ENCODE results near the gene CD40. TPM values are rescaled to one million over a fixed set of nuclear protein-coding genes. Genes with fewer than 3 reads are reported as not detected.

CD40 gene
- total and polyA plus RNA-seq, 2 experiments from 2014 or later, result 2.5 to 2.8 TPM

GRCh38 chr20:46114449-46114848, 3.7 kb upstream of the CD40 start:
- peaks cover 24% of the 10 kb centered on the region for H3K27me3 ChIP-seq (replicated peaks; ENCODE audit: insufficient read depth)
- no peak overlapping the region for H3K4me2 ChIP-seq (ENCODE audit: unreplicated experiment)
- TF ChIP-seq EZH2 (IDR thresholded peaks at IDR 0.05; ENCODE audit: insufficient read depth, poor library complexity, severe bottlenecking) (no peak), EZH2phosphoT487 (IDR thresholded peaks at IDR 0.05; ENCODE audit: insufficient read depth, low read depth) (no peak)
- in situ Hi-C loops (cut with MboI), result no loop called here
- no peak overlapping the region for H3K27ac ChIP-seq
- no peaks in the 10 kb centered on the region for H3K79me2 ChIP-seq (ENCODE audit: insufficient read depth)
- no peaks in the 10 kb centered on the region for H3F3A ChIP-seq (ENCODE audit: insufficient read depth)
- no peaks in the 10 kb centered on the region for H3K9me3 ChIP-seq (ENCODE audit: low read depth)
- WGBS, 2 experiments (ENCODE audit: low coverage in 1 of 2, low lambda C conversion rate in 2 of 2, missing lambda C conversion rate in 2 of 2), result 59 to 72% methylated on average over 2 of the region's 2 CpGs
- H3K4me1 ChIP-seq (ENCODE audit: insufficient read depth), result peaks cover 6% of the 10 kb centered on the region; the same call in 1 of the 2 replicates
- no peak overlapping the region for H2AFZ ChIP-seq
- no peaks in the 10 kb centered on the region for H3K9me2 ChIP-seq (ENCODE audit: insufficient read depth)
- H3K36me3 ChIP-seq (ENCODE audit: low read depth), result no peaks in the 10 kb centered on the region
- H4K20me1 ChIP-seq (ENCODE audit: insufficient read depth), result no peaks in the 10 kb centered on the region
- DNase-seq, result no peak
- H3K9ac ChIP-seq, result no peak overlapping the region
- no peak overlapping the region for H3K4me3 ChIP-seq

GRCh38 chr20:46118481-46119020, 437 bp downstream of the CD40 start:
- TF ChIP-seq EZH2 (IDR thresholded peaks at IDR 0.05; ENCODE audit: insufficient read depth, poor library complexity, severe bottlenecking) (no peak), EZH2phosphoT487 (IDR thresholded peaks at IDR 0.05; ENCODE audit: insufficient read depth, low read depth) (no peak)
- Histone ChIP-seq H3K27ac (no peak overlapping the region), H3K79me2 (ENCODE audit: insufficient read depth) (no peaks in the 10 kb centered on the region), H3K36me3 (ENCODE audit: low read depth) (no peaks in the 10 kb centered on the region), H4K20me1 (ENCODE audit: insufficient read depth) (no peaks in the 10 kb centered on the region), H3F3A (ENCODE audit: insufficient read depth) (no peaks in the 10 kb centered on the region), H3K4me1 (ENCODE audit: insufficient read depth) (peaks cover 6% of the 10 kb centered on the region; the same call in 1 of the 2 replicates), H3K27me3 (replicated peaks; ENCODE audit: insufficient read depth) (peaks cover 14% of the 10 kb centered on the region), H3K9ac (0 out of 2 replicates have a peak overlapping the region, but pooled peaks have one; percentile 38), H3K9me3 (ENCODE audit: low read depth) (no peaks in the 10 kb centered on the region), H2AFZ (peak overlapping the region; percentile 86), H3K4me2 (ENCODE audit: unreplicated experiment) (no peak overlapping the region), H3K9me2 (ENCODE audit: insufficient read depth) (no peaks in the 10 kb centered on the region), H3K4me3 (peak overlapping the region; percentile 72)
- 36 to 37% methylated on average over 12 to 13 of the region's 15 CpGs for WGBS, 2 experiments (ENCODE audit: low coverage in 1 of 2, low lambda C conversion rate in 2 of 2, missing lambda C conversion rate in 2 of 2)
- in situ Hi-C loops (cut with MboI), result no loop called here
- no peak for DNase-seq

GRCh38 chr20:46119028-46119546, 973 bp downstream of the CD40 start:
- no peak overlapping the region for H3K4me3 ChIP-seq
- H3K4me2 ChIP-seq (ENCODE audit: unreplicated experiment), result no peak overlapping the region
- no peaks in the 10 kb centered on the region for H3K9me2 ChIP-seq (ENCODE audit: insufficient read depth)
- no peaks in the 10 kb centered on the region for H4K20me1 ChIP-seq (ENCODE audit: insufficient read depth)
- no peak for DNase-seq
- H3K36me3 ChIP-seq (ENCODE audit: low read depth), result no peaks in the 10 kb centered on the region
- H3K4me1 ChIP-seq (ENCODE audit: insufficient read depth), result peaks cover 6% of the 10 kb centered on the region; the same call in 1 of the 2 replicates
- WGBS, 2 experiments (ENCODE audit: low coverage in 1 of 2, low lambda C conversion rate in 2 of 2, missing lambda C conversion rate in 2 of 2), result 87 to 93% methylated on average over 2 of the region's 2 CpGs
- peaks cover 13% of the 10 kb centered on the region for H3K27me3 ChIP-seq (replicated peaks; ENCODE audit: insufficient read depth)
- H3F3A ChIP-seq (ENCODE audit: insufficient read depth), result no peaks in the 10 kb centered on the region
- in situ Hi-C loops (cut with MboI), result no loop called here
- H2AFZ ChIP-seq, result no peak overlapping the region
- H3K27ac ChIP-seq, result no peak overlapping the region
- H3K9me3 ChIP-seq (ENCODE audit: low read depth), result no peaks in the 10 kb centered on the region
- TF ChIP-seq EZH2 (IDR thresholded peaks at IDR 0.05; ENCODE audit: insufficient read depth, poor library complexity, severe bottlenecking) (no peak), EZH2phosphoT487 (IDR thresholded peaks at IDR 0.05; ENCODE audit: insufficient read depth, low read depth) (no peak)
- no peak overlapping the region for H3K9ac ChIP-seq
- no peaks in the 10 kb centered on the region for H3K79me2 ChIP-seq (ENCODE audit: insufficient read depth)

- Histone ChIP-seq H3K9ac (no peak overlapping the region), H3K27ac (no peak overlapping the region), H3F3A (ENCODE audit: insufficient read depth) (no peaks in the 10 kb centered on the region), H3K27me3 (replicated peaks; ENCODE audit: insufficient read depth) (peaks cover 11% of the 10 kb centered on the region), H3K4me2 (ENCODE audit: unreplicated experiment) (no peak overlapping the region), H3K9me3 (ENCODE audit: low read depth) (no peaks in the 10 kb centered on the region), H3K4me1 (ENCODE audit: insufficient read depth) (peaks cover 6% of the 10 kb centered on the region; the same call in 1 of the 2 replicates), H3K9me2 (ENCODE audit: insufficient read depth) (no peaks in the 10 kb centered on the region), H3K36me3 (ENCODE audit: low read depth) (no peaks in the 10 kb centered on the region), H3K4me3 (no peak overlapping the region), H4K20me1 (ENCODE audit: insufficient read depth) (no peaks in the 10 kb centered on the region), H3K79me2 (ENCODE audit: insufficient read depth) (no peaks in the 10 kb centered on the region), H2AFZ (no peak overlapping the region)
- 84 to 88% methylated on average over 2 of the region's 2 CpGs for WGBS, 2 experiments (ENCODE audit: low coverage in 1 of 2, low lambda C conversion rate in 2 of 2, missing lambda C conversion rate in 2 of 2)
- DNase-seq, result no peak
- in situ Hi-C loops (cut with MboI), result no loop called here
- TF ChIP-seq EZH2 (IDR thresholded peaks at IDR 0.05; ENCODE audit: insufficient read depth, poor library complexity, severe bottlenecking) (no peak), EZH2phosphoT487 (IDR thresholded peaks at IDR 0.05; ENCODE audit: insufficient read depth, low read depth) (no peak)
Observed at GRCh38 chr20:46119547-46119946, 1.4 kb downstream of the CD40 start.

Measured in GM23248 (cell line).